T-helper 1 cell treated with Interleukin-12 subunit alpha and Interleukin-12 subunit beta and Interleukin-4 antibody, amounts not matched to agents 30 ng/mL and 1 ng/mL, for 36 hours (primary cell): ENCODE results near the gene CWC25. TPM values are rescaled to one million over a fixed set of nuclear protein-coding genes. Genes with fewer than 3 reads are reported as not detected.
"Not testable (repeated sequence)": the region's sequence is repeated elsewhere in the genome, so short reads cannot be mapped to it uniquely, and the experiment has no call there.

Experiments
- intact Hi-C: fragments of 100-400 bp; cut with micrococcal nuclease; formaldehyde crosslinking; loops from one replicate; pipeline ENCODE4 v1.15.1; 2024
- total RNA-seq: library from RNA; stranded (reverse); gene quantifications from 2 replicates; pipeline ENCODE4 v1.2.3, GENCODE V29; 2022

The CWC25 gene
- total RNA-seq, result 35.2 and 37.1 TPM in 2 replicates

GRCh38 chr17:38824899-38825761 lies at the start of gene CWC25:
CWC25 (minus strand) TSS chr17:38825321; CDS start chr17:38825183, 138 bp downstream.
- intact Hi-C loops, result loop anchor here (1.0 kb wide), 5 partner anchors 25 to 73 kb away; partner anchors contain the start of genes PSMB3 and RPL23

GRCh38 chr17:38873640-38874380 lies 48.7 kb upstream of the CWC25 start:
- intact Hi-C loops, result no loop called here

GRCh38 chr17:38872671-38873385 lies 47.7 kb upstream of the CWC25 start:
- intact Hi-C loops, result no loop called here

- intact Hi-C loops, result no loop called here
Measured at GRCh38 chr17:38872027-38872511, 46.9 kb upstream of the CWC25 start.

- intact Hi-C loops, result loop anchor here (1.0 to 2.0 kb wide), 4 partner anchors 27 to 185 kb away; partner anchors contain the start of gene LASP1NB
Measured at GRCh38 chr17:38871247-38872015, 46.3 kb upstream of the CWC25 start.

- intact Hi-C loops, result loop anchor here (1.0 to 2.0 kb wide), 5 partner anchors 28 to 186 kb away; partner anchors contain the start of genes FBXO47 and LASP1NB
Measured at GRCh38 chr17:38870259-38871165, 45.4 kb upstream of the CWC25 start.

GRCh38 chr17:38869526-38870258 lies 44.6 kb upstream of the CWC25 start, which contains the start of gene LASP1:
LASP1 (plus strand) TSS chr17:38870058; CDS start chr17:38870190, 132 bp downstream.
- intact Hi-C loops, result loop anchor here (1.0 to 5.0 kb wide), 12 partner anchors 16 to 298 kb away; partner anchors contain the start of genes ARL5C, CWC25, FBXO47 and LASP1NB

GRCh38 chr17:38868817-38869525 lies 43.9 kb upstream of the CWC25 start:
- intact Hi-C loops, result loop anchor here (1.0 to 5.0 kb wide), 8 partner anchors 16 to 298 kb away; partner anchors contain the start of genes ARL5C, CWC25, PSMB3 and RPL23

GRCh38 chr17:38867968-38868816 lies 43.1 kb upstream of the CWC25 start:
- intact Hi-C loops, result loop anchor here (5.0 kb wide), 2 partner anchors 224 to 299 kb away; partner anchors contain the start of gene ARL5C

GRCh38 chr17:38867179-38867967 lies 42.3 kb upstream of the CWC25 start:
- intact Hi-C loops, result loop anchor here (5.0 kb wide), 2 partner anchors 225 to 300 kb away; partner anchors contain the start of gene ARL5C

- intact Hi-C loops, result loop anchor here (5.0 kb wide), 2 partner anchors 227 to 302 kb away; partner anchors contain the start of gene ARL5C
Measured at GRCh38 chr17:38864636-38865398, 39.7 kb upstream of the CWC25 start.

GRCh38 chr17:38861399-38861843 lies 36.3 kb upstream of the CWC25 start:
- intact Hi-C loops, result no loop called here

- intact Hi-C loops, result no loop called here
Measured at GRCh38 chr17:38857271-38857670, 32.1 kb upstream of the CWC25 start.

GRCh38 chr17:38855101-38855714 lies 30.1 kb upstream of the CWC25 start:
- intact Hi-C loops, result not testable (repeated sequence)
